NCI-H1436 treated with DMSO at 0.1 percent for 48 hours (cell line): ENCODE data around the gene STAP2.
"Not testable (repeated sequence)": the region's sequence is repeated elsewhere in the genome, so short reads cannot be mapped to it uniquely, and the experiment has no call there.

Experiments
- DNase-seq: peaks from one replicate; lab custom pipeline; 2025; lab: John Stamatoyannopoulos, UW

Gene STAP2

GRCh38 chr19:4357921-4358326, 19.3 kb upstream of the STAP2 start:
- DNase-seq: no peak

GRCh38 chr19:4357095-4357797, 18.6 kb upstream of the STAP2 start:
- no peak for DNase-seq

- DNase-seq: no peak
Measured at GRCh38 chr19:4354897-4355296, 16.3 kb upstream of the STAP2 start.

GRCh38 chr19:4354282-4354681, 15.7 kb upstream of the STAP2 start:
- no peak for DNase-seq

GRCh38 chr19:4352701-4353121, 14.1 kb upstream of the STAP2 start:
- no peak for DNase-seq

GRCh38 chr19:4350726-4351125, 12.1 kb upstream of the STAP2 start:
- DNase-seq: no peak

GRCh38 chr19:4350111-4350510, 11.5 kb upstream of the STAP2 start:
- DNase-seq: no peak

GRCh38 chr19:4349225-4349624, 10.6 kb upstream of the STAP2 start:
- not testable (repeated sequence) for DNase-seq

GRCh38 chr19:4347521-4347920, 8.9 kb upstream of the STAP2 start:
- DNase-seq: no peak

GRCh38 chr19:4346020-4346383, 7.4 kb upstream of the STAP2 start:
- no peak for DNase-seq

- no peak for DNase-seq
Measured at GRCh38 chr19:4345342-4346019, 6.9 kb upstream of the STAP2 start.

GRCh38 chr19:4343370-4344307, 5.0 kb upstream of the STAP2 start, which contains the start of gene MPND:
MPND (plus strand) TSS chr19:4343562; CDS start chr19:4343594, 32 bp downstream.
- DNase-seq: peak; percentile 12

GRCh38 chr19:4342615-4343369, 4.2 kb upstream of the STAP2 start:
- peak; percentile 100 for DNase-seq

GRCh38 chr19:4342314-4342614, 3.6 kb upstream of the STAP2 start:
- no peak for DNase-seq

GRCh38 chr19:4337906-4338440, 654 bp downstream of the STAP2 start:
- DNase-seq: no peak

GRCh38 chr19:4334929-4335570, 3.6 kb downstream of the STAP2 start:
- DNase-seq: no peak

- DNase-seq: no peak
Measured at GRCh38 chr19:4329858-4330257, 8.8 kb downstream of the STAP2 start.

GRCh38 chr19:4328991-4329681, 9.5 kb downstream of the STAP2 start:
- DNase-seq: not testable (repeated sequence)

- DNase-seq: peak; percentile 59
Measured at GRCh38 chr19:4328243-4328990, 10.2 kb downstream of the STAP2 start.

GRCh38 chr19:4327877-4328242, 10.8 kb downstream of the STAP2 start:
- no peak for DNase-seq
